Activated naive CD4-positive, alpha-beta T cell treated with anti-CD3 and anti-CD28 coated beads, Interleukin-2, amount 50 U/mL, for 16 hours (primary cell): Measurements from ENCODE around the gene EPHA6.
"Not testable (repeated sequence)": the region's sequence is repeated elsewhere in the genome, so short reads cannot be mapped to it uniquely, and the experiment has no call there.

Source experiments
- DNase-seq: peaks from one replicate; pipeline ENCODE4 v3.0.0-alpha.2; 2020

EPHA6 gene

DNA sequence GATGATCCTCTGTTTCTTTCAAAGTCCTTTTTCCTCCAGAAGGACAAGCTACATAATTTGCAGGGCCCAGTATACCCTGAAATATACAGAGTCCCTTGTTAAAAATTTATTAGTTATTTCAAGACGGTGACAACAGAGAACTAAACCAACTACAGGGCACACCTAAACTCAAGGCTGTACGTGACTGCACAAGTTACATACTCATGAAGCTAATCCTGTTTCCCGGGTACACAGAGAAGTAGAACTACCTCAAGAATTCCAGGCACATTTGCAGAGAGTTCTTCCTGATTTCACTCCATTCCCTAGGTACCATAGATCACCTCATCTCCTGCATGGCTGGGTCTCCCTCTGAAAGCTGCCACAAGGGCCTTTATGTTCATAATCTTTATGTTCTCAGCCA is 670.8 kb downstream of the EPHA6 start:
- DNase-seq = no peak

DNA sequence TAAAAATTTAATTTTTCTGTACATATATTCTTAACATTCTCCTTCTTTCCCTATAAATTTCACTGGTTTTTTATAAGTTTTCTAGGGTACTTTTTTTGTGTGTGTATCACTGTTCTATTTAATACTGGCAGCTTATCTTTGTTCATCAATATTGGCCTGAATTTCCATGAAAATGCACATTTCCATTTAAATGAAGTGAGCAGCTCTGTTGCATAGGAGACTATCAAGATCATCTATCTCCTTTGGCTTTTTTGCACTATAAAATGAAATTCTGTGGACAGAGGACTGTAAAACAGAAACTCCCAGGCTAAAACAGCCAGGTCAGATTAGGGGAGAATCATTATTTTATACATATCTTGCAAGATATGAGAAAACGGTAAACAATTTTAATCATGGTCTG is 673.2 kb downstream of the EPHA6 start:
- no peak for DNase-seq

DNA sequence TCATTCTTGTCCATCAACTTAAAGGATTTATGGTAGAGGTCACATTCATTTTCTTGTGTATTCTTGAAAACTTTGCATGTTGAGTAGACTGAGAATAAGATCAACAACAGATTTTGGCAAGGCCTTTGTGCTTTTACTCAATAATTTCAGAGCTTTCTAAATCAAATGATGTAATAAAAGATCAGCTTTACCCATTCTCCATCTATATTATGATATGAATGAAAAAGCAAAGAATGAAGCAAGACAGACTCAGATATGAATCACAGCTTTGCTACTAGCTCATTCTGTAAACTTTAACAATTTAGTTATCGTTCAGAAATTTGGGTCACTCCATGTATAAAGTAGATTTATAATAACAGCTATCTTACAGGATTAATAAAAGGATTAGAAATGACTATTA is 674.3 kb downstream of the EPHA6 start:
- DNase-seq = no peak

DNA sequence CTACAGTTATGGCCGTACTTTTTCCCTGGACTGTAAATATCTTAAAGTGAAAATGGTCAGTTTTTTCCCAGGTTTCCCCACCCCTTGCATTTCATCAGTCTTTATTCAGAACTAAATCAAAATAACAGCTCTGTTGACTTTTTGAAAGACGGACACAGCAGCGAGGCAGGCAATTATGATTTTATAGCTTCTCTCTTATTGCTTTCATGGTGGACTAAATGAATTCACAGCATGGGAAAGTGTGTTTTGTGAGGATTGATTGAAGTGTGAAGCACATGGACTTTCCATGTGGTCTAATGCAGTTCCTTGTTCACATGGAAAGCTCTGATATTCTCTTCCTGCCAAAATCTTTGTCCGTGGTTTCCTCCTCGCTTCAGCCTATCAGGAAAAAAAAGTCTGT is 681.5 kb downstream of the EPHA6 start:
- DNase-seq = no peak

DNA sequence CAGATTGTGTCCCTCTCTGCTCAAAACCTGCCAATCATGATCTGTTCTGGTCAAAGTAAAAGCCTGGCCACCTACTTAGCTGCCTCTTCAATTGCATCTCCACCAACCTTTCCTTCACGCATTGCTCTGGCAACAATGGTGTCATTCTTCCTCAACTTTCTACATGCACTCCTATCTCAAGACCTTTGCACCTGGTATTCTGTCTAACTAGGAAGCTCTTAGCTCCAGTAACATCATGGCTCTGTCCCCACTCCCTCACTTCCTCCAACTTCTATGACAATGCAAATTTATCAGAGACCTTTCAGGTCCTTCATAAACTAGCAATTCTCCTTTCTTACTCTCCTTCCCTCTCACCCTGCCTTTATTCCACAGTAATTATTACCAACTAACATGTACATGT is 682.7 kb downstream of the EPHA6 start:
- DNase-seq = no peak

DNA sequence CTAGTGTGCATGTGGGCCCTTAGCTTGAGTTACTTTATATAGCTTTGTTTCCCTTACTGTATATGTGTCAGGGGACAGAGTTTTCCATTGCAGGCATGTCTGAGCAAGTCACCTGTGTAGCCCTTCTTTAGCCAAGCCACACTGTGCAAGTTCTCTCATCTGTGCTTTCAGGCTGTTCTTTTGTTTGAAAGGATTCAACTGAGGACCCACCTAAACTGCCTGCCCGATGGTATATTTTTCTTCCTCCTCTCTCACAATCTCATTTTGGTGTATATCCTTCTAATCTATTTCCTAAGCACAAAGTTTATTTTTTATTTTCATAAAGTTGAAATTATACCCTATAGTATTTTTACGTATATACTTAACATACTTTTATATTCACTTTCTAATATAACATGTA is 690.1 kb downstream of the EPHA6 start:
- DNase-seq = no peak

DNA sequence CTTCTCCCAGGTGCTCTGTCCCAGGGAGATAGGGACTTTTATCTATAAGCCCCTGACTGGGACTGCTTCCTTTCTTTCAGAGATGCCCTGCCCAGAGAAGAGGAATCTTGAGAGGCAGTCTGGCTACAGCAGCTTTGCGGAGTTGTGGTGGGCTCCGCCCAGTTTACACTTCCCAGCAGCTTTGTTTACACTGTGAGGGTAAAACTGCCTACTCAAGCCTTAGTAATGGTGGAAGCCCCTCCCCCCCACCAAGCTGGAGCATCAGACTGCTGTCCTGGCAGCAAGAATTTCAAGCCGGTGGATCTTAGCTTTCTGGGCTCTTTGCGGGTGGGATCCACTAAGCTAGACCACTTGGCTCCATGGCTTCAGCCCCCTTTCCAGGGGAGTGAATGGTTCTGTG is 696.4 kb downstream of the EPHA6 start:
- no peak for DNase-seq

DNA sequence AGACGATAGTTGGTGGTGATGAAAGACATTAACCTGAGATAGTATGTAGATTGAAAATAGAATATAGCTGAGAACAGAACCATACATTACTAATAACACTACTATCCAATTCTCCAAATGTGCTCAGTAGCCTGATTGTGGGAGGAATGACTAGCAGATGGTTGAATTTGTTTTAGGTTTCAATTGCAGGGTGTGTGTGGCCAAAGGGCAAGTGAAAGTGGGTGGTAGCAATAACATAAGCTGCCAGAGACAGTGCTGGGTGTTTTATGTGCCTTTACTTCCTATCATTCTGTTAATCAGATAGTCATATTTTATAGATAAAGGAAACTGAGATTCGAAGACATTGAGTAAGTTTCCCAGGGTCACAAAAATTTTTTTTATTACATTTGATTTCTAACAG is 700.7 kb downstream of the EPHA6 start:
- no peak for DNase-seq

DNA sequence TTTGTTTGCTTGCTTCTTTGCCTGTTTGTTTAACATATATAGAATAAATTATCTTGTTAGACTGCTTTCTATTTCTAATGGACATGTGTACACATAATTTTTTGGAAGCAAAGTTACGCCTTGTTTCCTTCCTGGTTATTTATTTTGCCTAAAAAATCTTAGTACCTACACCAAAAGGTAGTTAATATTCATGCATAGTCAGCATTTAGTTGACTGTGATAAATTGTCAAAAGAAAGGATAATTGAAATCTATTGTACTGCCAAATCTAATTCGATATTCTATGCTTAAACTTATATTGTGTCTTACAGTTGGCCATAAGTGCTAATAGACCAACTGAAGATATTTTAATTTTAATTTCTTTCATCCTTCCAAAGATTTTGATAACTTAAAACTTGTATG is 716.3 kb downstream of the EPHA6 start:
- DNase-seq = no peak

DNA sequence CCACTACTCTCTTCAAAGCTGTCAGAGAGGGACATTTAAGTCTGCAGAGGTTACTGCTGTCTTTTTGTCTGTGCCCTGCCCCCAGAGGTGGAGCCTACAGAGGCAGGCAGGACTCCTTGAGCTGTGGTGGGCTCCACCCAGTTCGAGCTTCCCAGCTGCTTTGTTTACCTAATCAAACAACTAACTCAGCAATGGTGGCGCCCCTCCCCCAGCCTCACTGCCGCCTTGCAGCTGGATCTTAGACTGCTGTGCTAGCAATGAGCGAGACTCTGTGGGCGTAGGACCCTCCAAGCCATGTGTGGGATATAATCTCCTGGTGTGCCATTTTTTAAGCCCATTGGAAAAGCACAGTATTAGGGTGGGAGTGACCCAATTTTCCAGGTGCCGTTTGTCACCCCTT is 733.2 kb downstream of the EPHA6 start:
- DNase-seq = not testable (repeated sequence)

DNA sequence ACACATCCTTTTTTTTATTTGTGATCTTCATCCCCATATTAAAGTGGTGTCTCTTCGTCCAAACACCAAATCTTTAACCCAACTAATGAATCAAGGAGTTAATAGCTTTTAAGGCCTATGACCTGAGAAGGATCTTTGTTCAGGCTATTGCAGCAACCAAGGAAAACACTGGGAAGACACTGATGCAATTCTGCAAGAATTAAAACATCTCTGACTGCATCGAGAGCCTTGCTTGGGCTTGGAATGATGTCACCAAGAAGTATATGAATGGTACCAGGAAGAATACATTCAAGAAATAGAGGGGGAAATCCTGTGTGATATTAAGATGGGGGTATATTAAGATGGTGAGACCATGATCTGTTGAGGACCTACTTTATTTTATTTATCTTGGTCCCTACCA is 736.0 kb downstream of the EPHA6 start:
- DNase-seq = no peak

DNA sequence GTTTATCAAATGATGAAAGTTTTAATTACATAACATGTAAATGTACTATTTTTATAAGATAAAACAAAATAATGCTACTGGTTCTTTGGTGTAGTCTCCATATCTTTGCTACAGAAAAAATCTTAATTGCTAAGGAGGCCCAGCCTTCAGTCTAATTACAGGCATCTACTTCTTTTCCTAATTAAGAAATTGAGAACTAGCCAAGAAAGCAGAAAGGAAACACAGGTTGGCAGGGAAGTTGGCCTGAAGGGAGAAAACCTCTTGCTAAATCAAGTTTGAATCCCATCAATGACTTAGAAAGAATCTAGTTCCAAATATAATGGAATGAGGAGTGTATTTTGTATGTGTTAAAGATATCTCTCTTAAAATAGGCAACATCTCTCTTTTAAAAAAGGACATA is 737.8 kb downstream of the EPHA6 start:
- DNase-seq = no peak

DNA sequence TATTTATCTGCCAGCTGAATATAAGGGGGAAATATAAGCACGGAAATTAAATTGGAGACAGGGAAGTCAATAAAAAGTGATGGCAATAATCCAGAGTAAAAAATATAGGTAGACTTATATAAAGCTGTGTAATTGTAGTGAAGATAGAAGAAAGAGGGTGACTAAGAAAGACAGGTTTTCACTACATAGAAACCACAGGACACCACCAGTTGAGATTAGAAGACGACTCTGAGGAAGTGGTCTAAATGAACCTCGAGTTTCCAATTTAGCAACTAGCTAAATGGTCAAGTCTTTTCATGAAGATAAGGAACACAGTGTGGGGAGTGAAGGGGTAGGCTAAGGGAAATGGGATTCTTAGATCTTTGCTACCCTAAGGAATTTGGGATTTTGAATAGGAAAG is 761.3 kb downstream of the EPHA6 start:
- no peak for DNase-seq

DNA sequence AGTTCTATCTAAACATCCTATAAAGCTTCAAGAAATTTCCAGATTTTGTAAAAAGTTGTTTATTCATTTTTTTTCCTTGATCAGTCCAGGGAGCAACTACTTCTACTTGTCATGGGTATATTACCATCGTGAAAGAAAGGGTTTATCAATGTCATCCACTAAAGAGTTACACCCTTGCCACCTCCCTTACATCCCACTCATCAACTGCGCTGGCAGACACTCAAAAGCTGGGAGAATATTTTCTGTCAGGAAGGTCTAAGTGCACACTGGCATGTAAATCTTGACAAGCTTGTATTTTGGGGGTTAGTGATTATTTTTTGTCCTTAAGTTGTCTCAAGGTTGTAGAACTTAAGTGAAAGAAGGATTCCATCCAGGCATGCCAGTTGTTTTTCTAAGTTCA is 761.8 kb downstream of the EPHA6 start:
- no peak for DNase-seq

DNA sequence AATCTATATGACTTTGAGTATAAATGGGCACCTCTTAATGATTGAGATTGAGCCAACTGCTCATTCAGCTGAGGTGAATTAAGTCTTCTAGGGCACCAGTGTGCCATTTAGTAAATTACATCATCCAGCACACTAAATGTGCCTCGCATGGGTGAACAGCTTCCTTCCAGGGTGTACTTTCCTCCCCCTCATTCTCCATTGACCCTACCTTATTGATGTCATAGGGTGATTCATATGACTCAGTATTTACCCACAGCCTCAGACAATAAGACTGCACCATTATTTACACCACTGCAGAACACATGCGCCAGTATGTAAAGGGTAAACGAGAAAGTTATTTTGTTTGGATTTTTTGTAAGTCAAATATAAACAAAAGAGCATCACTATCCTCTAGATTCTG is 765.0 kb downstream of the EPHA6 start:
- no peak for DNase-seq

DNA sequence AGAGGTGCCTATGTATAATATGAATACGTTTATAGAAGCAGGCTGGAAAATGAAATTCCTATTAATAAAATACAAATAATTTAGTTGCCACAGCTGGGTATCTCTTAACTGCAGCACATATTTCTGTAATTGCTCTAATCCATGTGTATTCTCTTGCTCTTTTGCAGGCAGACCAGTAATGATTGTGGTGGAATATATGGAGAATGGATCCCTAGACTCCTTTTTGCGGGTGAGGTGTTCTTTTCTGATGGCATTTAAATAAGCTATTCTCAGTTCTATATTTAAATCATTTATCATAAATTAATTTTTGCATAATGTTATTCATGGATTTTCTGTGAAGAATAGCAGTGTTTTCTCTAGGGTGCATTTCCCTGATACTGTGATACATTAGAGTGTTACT is 796.2 kb downstream of the EPHA6 start:
- no peak for DNase-seq

DNA sequence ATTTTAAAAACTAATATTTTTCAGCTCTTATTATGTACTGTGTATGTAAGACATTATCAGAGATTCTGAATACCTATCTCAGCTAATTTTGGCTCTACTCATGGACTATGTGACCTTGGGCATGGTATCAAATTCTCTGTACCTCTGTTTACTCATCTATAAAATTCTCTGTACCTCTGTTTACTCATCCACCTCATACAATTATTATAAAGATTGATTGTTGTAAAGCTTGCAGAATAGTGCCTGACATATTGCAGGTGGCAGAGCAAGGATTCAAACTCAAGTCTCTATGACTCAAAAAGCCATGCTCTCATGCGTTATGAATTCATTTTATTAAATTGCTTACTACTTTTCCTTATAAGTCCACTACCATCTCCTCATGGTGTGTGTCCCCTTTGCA is 798.2 kb downstream of the EPHA6 start:
- no peak for DNase-seq

DNA sequence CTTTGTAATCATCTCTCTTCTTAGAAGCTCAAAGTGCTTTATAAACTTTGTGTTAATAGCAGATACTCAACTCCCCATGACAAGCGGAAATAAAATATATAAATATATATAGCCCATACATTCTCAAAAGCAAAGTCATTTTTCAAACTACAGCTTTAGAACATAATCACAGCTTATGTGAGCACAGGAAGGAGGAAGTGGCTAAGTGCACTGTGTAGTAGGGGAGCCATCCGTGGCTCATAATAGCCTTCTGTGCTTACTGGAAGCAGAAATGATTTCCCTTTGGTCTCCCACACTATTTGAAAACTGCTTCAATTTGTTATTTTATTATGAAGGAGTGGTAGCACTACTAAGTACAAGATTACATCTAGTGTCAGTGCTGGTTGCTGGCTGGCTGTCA is 798.7 kb downstream of the EPHA6 start:
- DNase-seq = no peak

DNA sequence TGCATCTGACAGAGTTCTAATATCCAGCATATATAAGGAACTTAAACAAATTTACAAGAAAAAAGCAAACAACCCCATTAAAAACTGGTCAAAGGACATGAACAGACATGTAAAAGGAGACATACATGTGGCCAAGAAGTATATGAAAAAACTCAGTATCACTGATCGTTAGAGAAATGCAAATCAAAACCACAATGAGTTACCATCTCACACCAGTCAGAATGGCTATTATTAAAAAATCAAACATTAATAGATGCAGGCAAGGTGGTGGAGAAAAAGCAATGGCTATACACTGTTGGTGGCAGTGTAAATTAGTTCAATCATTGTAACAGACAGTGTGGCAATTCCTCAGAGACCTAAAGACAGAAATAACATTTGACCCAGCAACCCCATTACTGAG is 806.1 kb downstream of the EPHA6 start:
- not testable (repeated sequence) for DNase-seq

DNA sequence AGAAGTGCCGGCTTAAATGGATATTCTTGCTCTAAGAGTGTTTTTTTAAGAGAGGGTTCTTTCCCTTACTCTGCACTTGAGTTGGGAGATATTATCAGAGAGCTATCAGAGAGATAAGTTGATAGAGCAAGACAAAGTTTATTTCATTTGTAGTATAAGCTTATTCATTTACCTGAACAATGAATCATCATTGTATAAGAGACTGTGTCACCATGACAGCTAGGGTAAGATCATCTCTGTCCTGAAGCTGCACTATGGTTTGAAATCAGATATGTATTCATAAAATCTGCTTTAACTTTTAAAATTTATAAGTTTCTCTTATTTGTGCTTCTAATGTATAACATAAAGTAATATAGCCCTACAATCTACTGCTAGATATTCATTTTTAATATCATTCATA is 822.1 kb downstream of the EPHA6 start:
- no peak for DNase-seq

DNA sequence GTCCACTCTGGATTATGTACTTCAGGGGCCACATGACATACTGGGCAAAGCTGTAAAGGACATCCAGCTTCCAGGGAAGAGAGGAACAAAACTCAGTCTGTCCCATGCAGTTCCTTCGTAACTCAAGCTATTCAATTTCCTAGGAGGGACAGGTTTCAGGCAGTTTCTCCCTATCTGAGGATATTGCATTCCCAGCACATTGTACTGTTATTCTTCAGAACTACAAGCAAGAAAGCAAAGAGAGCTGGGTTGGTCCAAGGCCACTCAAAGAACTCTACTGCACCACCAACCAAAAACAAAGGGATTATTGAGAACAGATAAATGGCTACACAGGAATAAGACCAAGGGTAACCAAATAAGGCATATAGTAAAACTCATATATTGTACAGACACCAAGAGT is 832.5 kb downstream of the EPHA6 start:
- DNase-seq = no peak

DNA sequence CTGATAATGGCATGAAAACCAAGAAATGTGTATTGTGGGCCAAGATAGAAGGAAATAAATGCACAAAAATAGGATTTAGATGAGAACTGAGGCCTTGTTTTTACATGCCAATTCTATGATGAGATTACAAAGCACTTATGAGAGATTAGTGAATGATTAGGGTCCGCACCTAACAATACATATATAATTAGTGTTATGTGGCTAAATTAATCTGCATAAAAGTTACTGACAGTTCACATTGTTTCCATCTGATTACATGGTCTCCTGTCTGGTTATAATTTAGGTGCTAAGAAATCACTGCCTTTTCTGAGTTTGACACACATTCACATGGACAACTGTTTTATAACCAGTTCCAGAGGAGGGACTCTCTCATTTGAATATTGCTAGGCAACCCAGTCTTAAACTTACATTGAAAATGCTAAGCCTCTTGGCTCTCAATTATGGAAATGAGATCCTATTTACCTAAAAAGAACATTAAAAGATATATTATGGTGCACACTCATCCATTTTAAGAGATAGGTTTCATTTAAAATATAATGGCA is 833.1 kb downstream of the EPHA6 start:
- no peak for DNase-seq

DNA sequence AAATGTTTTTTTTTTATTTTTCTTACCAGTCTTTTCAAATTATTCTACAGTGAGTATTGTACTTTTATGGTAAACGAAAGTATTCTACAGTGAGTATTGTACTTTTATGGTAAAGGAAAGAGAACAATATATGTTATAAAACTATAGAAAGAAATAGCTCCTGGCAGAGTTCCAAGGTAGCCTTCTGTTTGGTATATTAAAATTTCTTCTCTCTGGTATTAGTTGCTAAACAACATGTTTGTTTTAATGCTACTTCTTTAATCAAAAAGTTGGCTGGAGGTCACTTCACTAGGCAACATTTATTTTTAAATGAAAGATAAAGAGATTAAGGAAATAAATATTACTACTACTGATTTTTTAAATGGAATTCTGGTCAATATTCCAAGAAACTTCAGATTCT is 841.6 kb downstream of the EPHA6 start:
- DNase-seq = no peak

DNA sequence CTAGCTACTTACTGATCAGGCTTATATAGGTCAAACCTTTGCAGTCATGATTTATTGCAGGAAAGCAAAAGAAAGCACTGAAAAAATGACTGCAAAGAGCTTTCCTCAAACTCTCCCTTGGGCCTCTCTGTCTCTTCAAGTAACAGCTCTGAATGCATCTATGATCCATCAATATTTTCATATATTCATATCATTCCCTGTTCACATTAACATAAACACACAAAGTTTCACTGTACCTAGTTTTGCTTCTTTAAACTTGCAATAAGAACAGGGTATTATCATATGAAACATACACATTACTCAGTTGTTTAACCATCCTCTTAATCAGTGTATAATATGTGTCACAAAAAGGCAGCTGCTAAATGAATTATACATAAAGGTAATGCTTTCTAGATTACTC is 842.2 kb downstream of the EPHA6 start:
- DNase-seq = no peak

DNA sequence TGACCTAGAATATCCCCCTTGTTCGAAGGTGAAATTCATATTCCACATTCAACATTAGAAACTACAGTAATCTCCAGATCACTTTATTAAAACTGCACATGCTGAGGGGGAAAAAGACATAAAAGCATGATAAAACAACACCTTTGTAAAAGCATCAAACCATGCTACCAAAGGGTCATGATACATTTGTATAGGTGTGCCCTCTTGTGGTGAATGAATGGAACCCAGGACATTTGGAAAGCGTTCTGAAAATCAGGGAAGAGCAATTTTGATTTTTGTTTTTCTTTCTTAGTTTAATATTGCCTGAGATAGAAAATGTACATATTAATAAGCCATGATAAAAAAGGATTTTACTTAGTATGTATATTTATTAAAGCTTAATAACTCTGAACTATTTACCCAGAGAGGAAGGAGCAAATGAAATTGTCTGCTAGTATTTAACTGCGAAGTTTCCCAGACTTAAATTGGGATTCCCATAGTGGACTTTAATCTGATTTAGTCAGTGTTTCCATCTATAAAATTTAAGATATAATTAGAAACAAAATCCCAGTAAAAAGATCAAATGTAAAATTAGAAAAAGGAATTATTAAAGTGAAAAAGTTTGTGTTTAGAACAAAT is 844.4 kb downstream of the EPHA6 start:
- no peak for DNase-seq

DNA sequence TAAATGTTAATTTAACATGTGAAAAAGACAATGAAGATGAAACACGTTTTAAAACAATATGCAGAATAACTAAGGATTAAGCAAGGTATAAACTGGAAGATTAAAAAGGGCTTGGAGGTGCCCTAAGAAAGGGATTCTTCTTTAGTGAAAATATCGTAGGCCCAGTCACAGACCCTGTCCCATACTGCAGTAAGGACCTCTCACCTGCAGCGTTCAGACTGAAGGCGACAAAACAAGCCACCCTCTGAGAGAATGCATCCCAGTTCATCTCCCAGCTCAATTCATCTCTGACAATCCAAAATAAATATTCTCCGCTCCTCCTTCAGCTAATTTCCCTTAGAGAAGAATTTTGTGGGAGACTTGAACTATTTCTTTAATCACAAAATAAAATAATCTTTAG is 847.9 kb downstream of the EPHA6 start:
- no peak for DNase-seq
